CD4-positive, alpha-beta T cell (primary cell): ENCODE data around the gene PI4KA. TPM values are rescaled to one million over a fixed set of nuclear protein-coding genes. Genes with fewer than 3 reads are reported as not detected.

ENCODE experiments used
- ATAC-seq: fragments of 200-7000 bp; cut with Tn5 transposase; one replicate; pipeline ENCODE4 v1.10.0; 2022; ENCODE audit warnings: mild to moderate bottlenecking; ENCODE audit not compliant: poor library complexity
- CTCF ChIA-PET: fragments of 350-600 bp; sonication (Branson Sonifier 250); formaldehyde crosslinking; loops from one replicate; lab custom pipeline; 2021; ENCODE audit warnings: antibody characterized with exemption, inconsistent platforms; lab: Charles Lee
- POLR2A ChIA-PET: fragments of 350-600 bp; sonication (Branson Sonifier 250); formaldehyde crosslinking; loops from one replicate; lab custom pipeline; 2021; ENCODE audit warnings: antibody characterized with exemption, inconsistent platforms; lab: Charles Lee
- DNase-seq, 14 experiments: peaks; one replicate each; pipeline ENCODE4 v3.0.0-alpha.2; 2013 to 2020; ENCODE audit warnings: mixed read lengths in 2 of 14
- H3K27ac ChIP-seq, 2 donors: one replicate each; pipeline versions ENCODE4 v1.5.1 to v1.7.0; 2013; ENCODE audit warnings: low read length in 2 of 2, low read depth in 1 of 2, mild to moderate bottlenecking in 1 of 2
- H3K27me3 ChIP-seq, 2 experiments: 1 replicate in 1 of 2; 2 replicates in 1 of 2; pipeline versions ENCODE4 v1.6.1 to v1.7.0; 2013; ENCODE audit warnings: low read length in 2 of 2, control low read depth in 1 of 2, mild to moderate bottlenecking in 1 of 2, moderate library complexity in 1 of 2; ENCODE audit not compliant: insufficient read depth in 2 of 2, control insufficient read depth in 1 of 2
- H3K36me3 ChIP-seq: one replicate; pipeline ENCODE4 v1.6.1; 2013; ENCODE audit warnings: low read length, control low read depth; ENCODE audit not compliant: insufficient read depth
- H3K4me1 ChIP-seq: one replicate; pipeline ENCODE4 v1.6.1; 2013; ENCODE audit warnings: low read length, control low read depth; ENCODE audit not compliant: insufficient read depth
- H3K4me3 ChIP-seq: one replicate; pipeline ENCODE4 v1.5.1; 2013; ENCODE audit warnings: mild to moderate bottlenecking, low read length, moderate library complexity
- H3K9me3 ChIP-seq, 2 experiments: 1 replicate in 1 of 2; 2 replicates in 1 of 2; pipeline versions ENCODE4 v1.6.1 to v1.7.0; 2013; ENCODE audit warnings: low read length in 2 of 2, mild to moderate bottlenecking in 2 of 2, control low read depth in 1 of 2, moderate library complexity in 1 of 2; ENCODE audit not compliant: control insufficient read depth in 1 of 2, insufficient read depth in 1 of 2
- H3K27ac Mint-ChIP-seq: one replicate; pipeline ENCODE4 v1.8.0; 2020; ENCODE audit warnings: mixed read lengths
- H3K27me3 Mint-ChIP-seq: one replicate; pipeline ENCODE4 v1.8.0; 2021; ENCODE audit warnings: mixed read lengths
- H3K36me3 Mint-ChIP-seq: one replicate; pipeline ENCODE4 v1.8.0; 2021; ENCODE audit warnings: low read depth, mixed read lengths
- H3K4me1 Mint-ChIP-seq: one replicate; pipeline ENCODE4 v1.8.0; 2021; ENCODE audit warnings: low read depth, mixed read lengths
- H3K4me3 Mint-ChIP-seq: one replicate; pipeline ENCODE4 v1.8.0; 2020; ENCODE audit warnings: mild to moderate bottlenecking, mixed read lengths
- H3K9me3 Mint-ChIP-seq: one replicate; pipeline ENCODE4 v1.8.0; 2020; ENCODE audit warnings: mixed read lengths
- intact Hi-C, 2 experiments: fragments of 100-400 bp; cut with DNase I in 1 of 2; cut with micrococcal nuclease in 1 of 2; formaldehyde crosslinking; loops; one replicate each; pipeline versions ENCODE4 v1.15.1 to v1.9.0; 2023 to 2025; cut with DNase I, micrococcal nuclease
- total RNA-seq, 174 experiments: library from RNA in 2 of 174; stranded (reverse) in 2 of 174; gene quantifications; one replicate each; pipeline ENCODE4 v1.2.3 and lab custom pipeline; 2021 to 2026
- TF ChIP-seq, protein P1 (sequence below): fragments of 200-600 bp; IDR thresholded peaks from one replicate; pipeline ENCODE4 v1.8.0; 2022; ENCODE audit warnings: antibody characterized with exemption, mild to moderate bottlenecking

PI4KA gene
- total RNA-seq, 2 experiments from 2014 or later, result 137 to 146 TPM

DNA sequence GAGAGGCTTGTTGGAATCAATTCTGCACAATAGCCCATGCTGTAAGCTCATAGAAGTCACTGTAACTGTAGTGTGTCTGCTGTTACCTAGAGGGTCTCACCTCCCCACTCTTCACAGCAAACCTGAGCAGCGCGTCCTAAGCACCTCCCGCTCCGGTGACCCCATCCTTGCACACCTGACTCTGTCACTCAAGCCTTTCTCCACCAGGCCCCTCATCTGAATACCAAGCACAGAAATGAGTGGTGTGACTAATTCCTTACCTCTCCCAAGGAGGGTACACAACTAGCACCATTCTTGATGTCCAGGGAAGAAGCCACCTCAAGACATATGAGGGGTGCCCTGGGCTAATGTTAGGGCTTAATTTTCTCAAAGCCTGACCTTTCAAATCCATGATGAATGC is 71.4 kb downstream of the PI4KA start:
- Histone ChIP-seq H3K4me3 (no peak overlapping the region), H3K27ac (no peak overlapping the region), H3K36me3 (peaks cover 63% of the 10 kb centered on the region), H3K4me1 (no peaks in the 10 kb centered on the region), H3K27me3 (no peaks in the 10 kb centered on the region), H3K9me3 (no peaks in the 10 kb centered on the region)
- H3K36me3 Mint-ChIP-seq, result peaks cover 60% of the 10 kb centered on the region
- H3K4me3 Mint-ChIP-seq, result no peak overlapping the region
- intact Hi-C loops, result no loop called here
- peaks cover 7% of the 10 kb centered on the region for H3K4me1 Mint-ChIP-seq
- ATAC-seq (no peak), DNase-seq (no peak)
- no peaks in the 10 kb centered on the region for H3K9me3 Mint-ChIP-seq
- CTCF ChIA-PET, result no interaction called here
- POLR2A ChIA-PET, result no interaction called here
- TF ChIP-seq, protein P1, sequence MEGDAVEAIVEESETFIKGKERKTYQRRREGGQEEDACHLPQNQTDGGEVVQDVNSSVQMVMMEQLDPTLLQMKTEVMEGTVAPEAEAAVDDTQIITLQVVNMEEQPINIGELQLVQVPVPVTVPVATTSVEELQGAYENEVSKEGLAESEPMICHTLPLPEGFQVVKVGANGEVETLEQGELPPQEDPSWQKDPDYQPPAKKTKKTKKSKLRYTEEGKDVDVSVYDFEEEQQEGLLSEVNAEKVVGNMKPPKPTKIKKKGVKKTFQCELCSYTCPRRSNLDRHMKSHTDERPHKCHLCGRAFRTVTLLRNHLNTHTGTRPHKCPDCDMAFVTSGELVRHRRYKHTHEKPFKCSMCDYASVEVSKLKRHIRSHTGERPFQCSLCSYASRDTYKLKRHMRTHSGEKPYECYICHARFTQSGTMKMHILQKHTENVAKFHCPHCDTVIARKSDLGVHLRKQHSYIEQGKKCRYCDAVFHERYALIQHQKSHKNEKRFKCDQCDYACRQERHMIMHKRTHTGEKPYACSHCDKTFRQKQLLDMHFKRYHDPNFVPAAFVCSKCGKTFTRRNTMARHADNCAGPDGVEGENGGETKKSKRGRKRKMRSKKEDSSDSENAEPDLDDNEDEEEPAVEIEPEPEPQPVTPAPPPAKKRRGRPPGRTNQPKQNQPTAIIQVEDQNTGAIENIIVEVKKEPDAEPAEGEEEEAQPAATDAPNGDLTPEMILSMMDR, result no peak
- no peaks in the 10 kb centered on the region for H3K27me3 Mint-ChIP-seq
- H3K27ac Mint-ChIP-seq, result no peak overlapping the region

DNA sequence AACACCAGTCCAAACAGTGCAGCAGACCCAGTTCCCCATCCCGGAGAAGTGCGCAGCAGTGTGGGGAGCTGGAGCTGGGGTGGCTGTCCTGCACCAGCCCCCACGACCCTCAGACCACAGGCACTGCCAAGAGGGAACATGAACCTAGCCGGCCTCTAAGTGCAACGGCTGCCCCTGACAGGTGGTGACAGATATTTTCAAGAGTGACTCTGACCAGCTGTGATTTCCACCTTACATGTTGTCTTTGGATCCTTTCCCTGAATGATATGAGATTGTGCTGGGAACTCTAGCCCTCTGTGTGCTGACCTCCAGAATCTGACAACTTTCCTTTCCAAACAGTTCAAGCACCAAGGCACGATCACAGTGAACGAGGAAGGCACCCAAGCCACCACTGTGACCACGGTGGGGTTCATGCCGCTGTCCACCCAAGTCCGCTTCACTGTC is 72.1 kb downstream of the PI4KA start:
- Histone ChIP-seq H3K9me3 (no peaks in the 10 kb centered on the region), H3K36me3 (peaks cover 63% of the 10 kb centered on the region), H3K27ac (no peak overlapping the region), H3K27me3 (no peaks in the 10 kb centered on the region), H3K4me1 (no peaks in the 10 kb centered on the region), H3K4me3 (no peak overlapping the region)
- ChIA-PET POLR2A (no interaction called here), CTCF (no interaction called here)
- Mint-ChIP-seq H3K36me3 (peaks cover 53% of the 10 kb centered on the region), H3K4me1 (peaks cover 7% of the 10 kb centered on the region), H3K4me3 (no peak overlapping the region), H3K27me3 (no peaks in the 10 kb centered on the region), H3K9me3 (no peaks in the 10 kb centered on the region), H3K27ac (no peak overlapping the region)
- DNase-seq (no peak), ATAC-seq (no peak)
- intact Hi-C loops, result no loop called here
- TF ChIP-seq, protein P1, result no peak

DNA sequence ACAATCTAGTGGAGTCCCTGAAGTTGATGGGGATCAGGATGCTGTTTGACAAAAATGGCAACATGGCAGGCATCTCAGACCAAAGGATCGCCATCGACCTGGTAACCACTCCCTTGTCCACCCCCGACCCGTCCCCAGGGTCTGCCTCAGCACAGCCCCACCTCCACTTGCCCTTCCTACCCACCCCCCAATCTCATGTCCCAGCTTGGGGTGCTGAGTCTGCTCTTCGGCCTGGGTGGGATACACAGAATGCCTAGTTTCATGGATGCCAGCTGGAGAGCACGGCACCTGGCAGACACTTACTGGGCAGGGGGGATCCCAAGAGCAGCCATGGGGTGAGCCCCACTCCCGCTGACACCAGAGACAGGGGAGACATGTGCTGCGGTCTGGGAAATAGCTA is 72.6 kb downstream of the PI4KA start:
- H3K36me3 Mint-ChIP-seq, result peaks cover 48% of the 10 kb centered on the region
- ATAC-seq, result no peak

More for the DNA sequence above, 72.6 kb downstream of the PI4KA start:
- Mint-ChIP-seq H3K4me3 (no peak overlapping the region), H3K9me3 (no peaks in the 10 kb centered on the region), H3K27ac (no peak overlapping the region), H3K4me1 (peaks cover 7% of the 10 kb centered on the region), H3K27me3 (no peaks in the 10 kb centered on the region)
- Histone ChIP-seq H3K9me3 (no peaks in the 10 kb centered on the region), H3K27ac (no peak overlapping the region), H3K27me3 (no peaks in the 10 kb centered on the region), H3K4me3 (no peak overlapping the region), H3K4me1 (no peaks in the 10 kb centered on the region), H3K36me3 (peaks cover 63% of the 10 kb centered on the region)
- no peak for DNase-seq
- CTCF ChIA-PET, result no interaction called here
- intact Hi-C loops, result no loop called here
- TF ChIP-seq, protein P1, result no peak
- POLR2A ChIA-PET, result no interaction called here
